Stimulated activated CD4-positive, alpha-beta T cell treated with anti-CD3 and anti-CD28 coated beads, Interleukin-1b, Interleukin-23, amount 100 ng/mL, for 4 hours (primary cell): ENCODE measurements around the gene SETSIP.
"Not testable (repeated sequence)": the region's sequence is repeated elsewhere in the genome, so short reads cannot be mapped to it uniquely, and the experiment has no call there.

ENCODE experiments used
- DNase-seq, 2 donors: peaks; one replicate each; pipeline ENCODE4 v3.0.0-alpha.2; 2020; ENCODE audit warnings: low read depth in 2 of 2

SETSIP gene

DNA sequence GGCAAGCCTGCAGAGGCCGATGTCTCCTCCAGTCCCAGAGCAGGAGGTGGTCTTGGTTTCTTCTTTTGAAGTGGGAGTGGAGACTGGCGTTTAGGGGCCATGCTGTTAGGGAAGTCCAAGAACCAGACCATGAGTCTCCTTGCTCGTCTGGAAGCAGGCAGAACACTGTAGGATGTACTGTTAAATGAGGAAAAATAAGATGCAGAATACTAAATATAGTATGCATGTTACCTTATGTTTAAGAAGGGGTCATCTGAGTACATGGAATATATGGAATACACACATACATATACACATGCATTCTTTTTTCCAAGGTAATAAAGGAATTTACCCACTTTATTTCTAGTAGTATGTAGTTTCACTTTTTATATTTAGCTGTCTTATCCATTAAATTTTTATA, at the start of gene SETSIP:
Gene SETSIP (minus strand): TSS at position 101 of the 400 bp plus-strand sequence. CDS start 0 bp downstream, at position 101.
- DNase-seq, result no peak

DNA sequence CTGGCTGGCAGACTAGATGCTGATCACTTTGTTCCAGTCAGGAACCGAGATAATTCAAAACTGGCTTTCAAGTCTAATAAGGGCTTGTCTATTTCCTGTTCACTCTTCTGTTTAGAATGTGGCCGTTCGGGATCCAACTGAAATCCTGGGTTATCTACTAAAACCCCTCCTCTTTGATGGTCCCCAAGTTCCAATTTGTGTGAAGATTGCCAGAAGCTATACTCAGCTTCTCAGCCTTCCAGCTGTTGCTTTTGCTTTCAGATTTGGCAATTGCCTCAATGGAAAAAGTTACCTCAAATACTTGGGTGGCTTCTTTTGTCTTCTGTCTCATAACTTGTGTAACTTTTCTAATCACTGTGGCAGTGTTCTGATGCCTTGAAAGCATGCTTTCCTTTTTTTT, 48.7 kb upstream of the SETSIP start:
- peak in 1 of 2 donors; percentile 3 for DNase-seq

- DNase-seq, result no peak
Measured at GRCh38 chr1:92118826-92119225, 43.6 kb upstream of the SETSIP start.

DNA sequence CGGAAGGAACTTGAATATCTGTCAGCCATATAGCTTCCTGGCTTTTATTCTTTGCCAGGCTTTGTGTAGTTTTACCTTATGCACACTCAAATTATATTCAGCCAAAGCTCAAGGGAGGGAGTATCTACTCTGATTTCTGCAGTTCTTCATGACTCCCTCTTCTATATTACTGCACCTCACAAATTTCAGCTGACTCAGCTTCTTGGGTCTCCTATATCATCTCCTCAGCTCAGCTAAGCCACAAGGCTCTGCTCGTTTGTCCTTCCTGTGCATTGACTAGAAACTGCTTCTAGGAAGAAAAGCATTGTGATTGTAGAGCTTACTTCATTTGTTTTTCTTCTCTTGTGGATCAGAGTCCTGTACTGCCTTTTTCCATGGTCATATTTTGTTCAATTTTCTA, 42.3 kb upstream of the SETSIP start:
- no peak for DNase-seq

DNA sequence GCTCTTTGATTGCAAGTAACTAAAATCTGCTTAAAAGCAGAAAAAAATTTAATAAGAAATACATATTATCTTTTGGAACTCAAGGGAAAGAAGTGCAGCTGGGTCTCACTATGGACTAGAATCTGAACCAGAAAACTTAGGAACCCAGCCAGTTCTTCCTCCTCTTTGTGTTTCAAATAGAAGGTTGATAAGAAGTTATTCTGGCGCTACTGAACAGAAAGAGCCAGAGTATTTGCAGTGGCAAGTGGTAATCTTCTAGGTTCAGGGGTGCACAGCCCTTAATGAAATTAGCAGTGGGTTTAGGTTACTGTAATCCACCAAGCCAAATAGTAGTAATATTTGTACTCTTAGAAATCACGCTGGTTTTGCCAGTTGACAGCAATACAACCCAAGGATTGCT, 33.4 kb upstream of the SETSIP start:
- DNase-seq, result no peak

DNA sequence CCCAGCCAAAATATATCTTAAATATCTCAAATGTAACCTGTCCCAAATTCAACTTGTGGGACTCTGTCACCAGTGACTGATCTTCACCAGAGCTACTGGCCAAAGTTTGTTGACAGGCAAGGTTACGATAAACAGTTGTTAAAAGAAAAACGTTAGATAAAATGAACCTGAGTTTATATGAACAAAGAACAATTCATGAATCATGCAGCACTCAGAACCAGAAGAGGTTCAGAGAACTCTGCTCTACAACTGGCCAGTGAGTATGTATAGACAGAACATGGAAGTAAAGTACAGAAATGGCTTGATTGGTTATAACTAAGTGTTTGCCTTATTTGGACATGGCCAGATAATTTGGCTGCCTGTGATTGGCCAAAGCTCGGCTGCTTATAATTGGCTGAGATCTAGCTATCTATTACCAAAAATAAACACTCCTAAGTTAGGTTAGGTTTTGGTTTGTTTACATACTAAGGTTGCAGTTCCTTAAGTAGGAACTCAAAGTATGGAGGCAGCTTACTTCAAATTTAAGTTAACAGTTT, 30.4 kb upstream of the SETSIP start:
- no peak for DNase-seq

- no peak for DNase-seq
Measured at GRCh38 chr1:92096317-92096716, 21.1 kb upstream of the SETSIP start.

DNA sequence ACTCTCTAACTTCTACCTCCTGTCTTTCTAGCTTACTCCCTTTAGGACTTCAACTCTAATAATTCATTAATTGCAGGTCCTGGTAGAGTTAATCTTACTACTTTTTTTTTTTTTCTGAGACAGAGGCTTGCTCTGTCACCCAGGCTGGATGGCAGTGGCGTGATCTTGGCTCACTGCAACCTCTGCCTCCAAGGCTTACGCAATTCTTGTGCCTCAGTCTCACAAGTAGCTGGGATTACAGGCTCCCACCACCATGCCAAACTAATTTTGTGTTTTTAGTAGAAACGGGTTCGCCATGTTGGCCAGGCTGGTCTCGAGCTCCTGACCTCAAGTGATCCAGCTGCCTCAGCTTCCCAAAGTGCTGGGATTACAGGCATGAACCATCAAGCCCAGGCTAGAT, 20.7 kb upstream of the SETSIP start:
- DNase-seq, result no peak

DNA sequence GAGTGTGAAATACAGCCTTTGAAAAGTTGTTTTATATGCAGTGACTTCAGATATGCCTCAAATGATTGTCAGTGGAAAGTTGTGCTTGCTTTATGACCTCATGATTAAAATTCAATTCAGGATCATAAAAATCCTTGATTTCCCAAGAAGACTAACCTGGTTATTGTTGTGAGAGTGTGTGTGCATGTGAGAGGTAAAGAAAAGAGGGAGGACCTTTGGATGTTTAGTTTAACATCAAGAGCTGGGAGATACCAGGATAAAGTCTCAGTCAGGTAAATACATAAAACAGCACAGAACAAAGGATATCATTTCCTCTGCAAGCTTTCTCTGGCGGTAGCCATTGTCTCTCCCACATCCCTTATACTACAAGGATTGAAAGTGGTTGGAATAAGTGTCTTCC, 19.4 kb upstream of the SETSIP start:
- DNase-seq, result no peak

DNA sequence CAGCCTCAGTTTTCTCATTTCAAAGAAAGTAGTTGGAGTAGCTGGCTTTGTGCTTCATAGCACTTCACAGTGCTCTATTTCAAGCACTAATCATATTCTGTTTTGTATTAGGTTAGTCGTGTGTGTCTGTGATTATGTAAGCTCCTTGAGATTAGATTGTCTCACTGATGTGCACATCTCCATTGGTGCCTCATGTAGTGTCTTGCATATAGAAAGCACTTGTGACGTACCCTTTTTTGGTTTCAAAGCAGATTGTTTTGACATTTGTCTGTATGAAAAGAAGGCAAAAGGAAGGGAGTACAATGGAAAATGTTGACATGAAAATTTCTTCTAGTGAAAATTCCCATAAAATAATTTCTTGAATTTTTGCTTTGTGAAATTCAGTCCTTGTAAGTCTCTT, 18.9 kb upstream of the SETSIP start:
- DNase-seq, result no peak

- no peak for DNase-seq
Measured at GRCh38 chr1:92091625-92092024, 16.4 kb upstream of the SETSIP start.

DNA sequence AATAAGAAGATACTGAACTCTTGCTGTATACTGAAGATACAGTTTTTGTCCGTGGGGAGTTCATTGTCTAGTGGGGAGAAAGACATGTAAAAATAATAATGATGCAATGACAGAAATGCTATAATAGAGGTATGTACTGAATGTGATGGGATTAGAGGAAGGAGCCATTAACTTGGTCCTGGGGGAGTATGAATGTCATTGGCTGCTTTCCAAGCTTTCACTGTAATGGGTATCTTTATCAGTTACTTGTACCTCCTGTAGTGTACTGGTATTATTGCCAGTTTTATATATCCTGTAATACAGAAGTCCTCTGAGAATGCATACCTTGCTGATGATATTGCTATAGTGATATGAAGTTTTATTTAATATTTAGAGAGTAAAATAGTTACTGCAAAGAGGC, 12.3 kb upstream of the SETSIP start:
- no peak for DNase-seq

GRCh38 chr1:92085727-92086126, 10.5 kb upstream of the SETSIP start:
- no peak for DNase-seq

- DNase-seq, result no peak
Measured at GRCh38 chr1:92084651-92085050, 9.4 kb upstream of the SETSIP start.

DNA sequence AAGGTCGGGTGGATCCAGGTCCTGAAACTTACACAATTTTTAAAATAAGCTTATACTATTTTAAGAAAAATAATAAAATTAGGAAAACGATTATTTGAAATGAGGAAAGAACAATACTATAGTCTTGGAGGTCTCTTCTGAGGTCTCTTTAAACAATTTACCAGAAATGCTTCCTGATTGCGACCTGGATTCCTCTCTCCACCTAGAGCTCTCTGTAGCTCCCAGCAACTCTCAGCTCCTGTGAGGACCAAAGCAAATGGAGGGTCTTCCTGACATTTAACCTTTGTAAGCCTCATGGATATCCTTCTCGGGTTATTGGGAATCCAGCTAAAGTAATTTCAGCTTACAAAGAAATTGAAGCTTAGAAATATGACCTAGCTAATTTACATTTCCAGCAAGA, 5.8 kb upstream of the SETSIP start:
- DNase-seq, result no peak

- DNase-seq, result peak; percentile 74 to 77
Measured at GRCh38 chr1:92080128-92080985, 5.1 kb upstream of the SETSIP start, which contains the start of gene BTBD8. Gene BTBD8 (plus strand): TSS chr1:92080345. CDS start chr1:92080572, 227 bp downstream.

- DNase-seq, result no peak
Measured at GRCh38 chr1:92079441-92079840, 4.2 kb upstream of the SETSIP start.

GRCh38 chr1:92078077-92078476, 2.9 kb upstream of the SETSIP start:
- not testable (repeated sequence) for DNase-seq

GRCh38 chr1:92076363-92076762, 1.2 kb upstream of the SETSIP start:
- no peak for DNase-seq

GRCh38 chr1:92074446-92074845, 765 bp downstream of the SETSIP start:
- DNase-seq, result not testable (repeated sequence)

GRCh38 chr1:92070892-92071291, 4.3 kb downstream of the SETSIP start:
- no peak for DNase-seq

DNA sequence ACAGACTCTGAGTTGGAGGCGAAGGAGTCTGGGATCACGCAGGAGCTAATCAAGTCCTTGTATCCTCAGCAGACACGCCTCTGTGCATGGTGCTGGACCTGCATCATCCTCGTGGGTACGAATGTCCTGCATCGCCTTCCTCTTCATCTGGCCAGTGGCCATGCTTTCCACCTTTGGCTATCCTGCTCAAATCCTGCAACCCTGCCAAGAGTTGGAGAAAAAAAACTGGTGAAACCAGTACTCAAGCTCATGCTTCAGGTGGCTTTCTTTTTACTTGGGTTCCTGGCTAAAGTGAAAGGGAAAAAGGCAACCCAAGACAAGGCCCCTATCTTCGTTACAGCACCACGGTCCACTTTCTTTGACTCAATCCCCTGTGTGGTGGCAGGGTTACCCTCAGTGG, 8.9 kb downstream of the SETSIP start:
- no peak for DNase-seq

DNA sequence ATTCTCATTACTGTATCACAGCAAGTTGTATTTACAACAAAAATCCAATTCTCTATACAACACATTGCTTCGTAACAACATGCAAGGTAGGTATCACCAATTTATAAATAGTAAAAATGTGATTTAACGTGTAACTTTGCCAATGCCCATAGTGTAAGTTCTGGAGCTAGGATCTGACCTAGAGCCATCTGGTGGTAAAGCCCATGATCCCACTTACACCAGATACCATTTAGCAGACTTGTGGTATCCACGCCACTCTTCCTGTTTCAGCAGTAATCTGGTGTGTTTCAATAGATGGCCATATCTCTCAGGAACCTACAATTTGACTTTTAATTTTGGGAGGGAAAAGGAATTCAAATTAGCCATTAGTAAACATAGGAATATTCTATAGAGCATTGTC, 10.2 kb downstream of the SETSIP start:
- DNase-seq, result no peak
